Epithelial cell of proximal tubule (primary cell): ENCODE measurements around the gene PARN. TPM values are rescaled to one million over a fixed set of nuclear protein-coding genes. Genes with fewer than 3 reads are reported as not detected.

Experiments
- DNase-seq: peaks from one replicate; pipeline ENCODE4 v3.0.0-alpha.2; 2011; ENCODE audit warnings: low read depth
- H3K4me3 ChIP-seq: 2 replicates; pipeline ENCODE4 v1.5.1; 2011; ENCODE audit warnings: low read depth, mild to moderate bottlenecking, low read length
- CTCF ChIP-seq: conservative IDR thresholded peaks from 2 replicates; pipeline ENCODE4 v1.5.1; 2012; ENCODE audit warnings: low read depth, mild to moderate bottlenecking, low read length
- total RNA-seq: library from RNA; depleted of rRNA; stranded (reverse); fragments of >200 nt; gene quantifications from 2 replicates; pipeline ENCODE4 v1.2.3, GENCODE V29; 2015

PARN gene
- total RNA-seq, 1 donor from 2014 or later: 28.5 TPM

DNA sequence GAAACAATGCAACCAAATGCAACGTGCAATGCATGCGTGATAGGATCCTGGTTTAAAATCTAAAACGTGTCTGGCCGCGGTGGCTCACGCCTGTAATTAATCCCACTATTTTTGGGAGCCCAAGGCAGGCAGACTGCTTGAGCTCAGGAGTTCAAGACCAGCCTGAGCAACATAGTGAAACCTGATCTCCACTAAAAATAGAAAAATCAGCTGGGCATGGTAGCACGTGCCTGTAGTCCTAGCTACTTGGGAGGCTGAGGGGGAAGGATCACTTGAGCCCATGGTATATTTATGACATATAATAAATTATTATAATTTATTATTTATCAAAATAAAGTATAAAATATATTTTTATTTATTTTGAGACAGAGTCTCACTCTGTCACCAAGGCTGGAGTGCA is 241.8 kb downstream of the PARN start:
- no peak for TF ChIP-seq CTCF
- H3K4me3 ChIP-seq: no peak overlapping the region
- no peak for DNase-seq

DNA sequence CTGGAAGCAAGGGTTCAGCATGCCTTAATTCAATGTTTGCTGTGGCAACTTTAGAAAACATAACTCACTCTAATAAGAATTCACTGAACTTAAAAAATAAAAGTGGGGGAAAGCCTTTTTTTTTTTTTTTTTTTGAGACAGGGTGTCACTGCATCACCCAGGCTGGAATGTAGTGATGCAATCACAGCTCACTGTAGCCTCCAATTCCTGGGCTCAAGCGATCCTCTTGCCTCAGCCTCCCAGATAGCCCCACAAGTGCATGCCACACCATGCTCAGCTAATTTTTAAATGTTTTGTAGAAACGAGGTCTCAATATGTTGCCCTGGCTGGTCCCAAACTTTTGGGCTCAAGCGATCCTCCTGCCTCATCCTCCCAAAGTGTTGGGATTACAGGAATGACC is 243.9 kb downstream of the PARN start:
- no peak for DNase-seq
- H3K4me3 ChIP-seq: no peak overlapping the region
- no peak for TF ChIP-seq CTCF

Other genes with a start within 250 kb of the PARN start
- gene BFAR, start 2.7 kb upstream of the PARN start, total RNA-seq: 84.3 and 92.0 TPM in 2 replicates
- 0.22 TPM in 1 of 2 replicates, not detected in the other for gene PLA2G10, start 64.0 kb upstream of the PARN start, total RNA-seq
- 0.29 and 1.2 TPM in 2 replicates for gene NPIPA3, start 73.2 kb upstream of the PARN start, total RNA-seq
- gene NPIPA2, start 112.3 kb upstream of the PARN start, total RNA-seq: 1.2 TPM in 1 of 2 replicates, not detected in the other
- 33.1 and 43.1 TPM in 2 replicates for gene NOMO1, start 203.5 kb upstream of the PARN start, total RNA-seq